Uterus (tissue), 4 donors: Measurements from ENCODE around the gene ME3. TPM values are rescaled to one million over a fixed set of nuclear protein-coding genes. Genes with fewer than 3 reads are reported as not detected.

ENCODE experiments used
- DNase-seq, 2 donors: peaks; one replicate each; pipeline ENCODE4 v3.0.0-alpha.2; 2019 to 2020
- H3K27ac ChIP-seq, 2 donors: fragments of 200-600 bp; sonication (generic); 1 replicate in 1 of 2; 2 replicates in 1 of 2; pipeline ENCODE4 v1.5.1; 2016 to 2018
- H3K27me3 ChIP-seq, 2 donors: fragments of 200-600 bp; sonication (generic); one replicate each; pipeline ENCODE4 v1.5.1; 2018 to 2019; ENCODE audit warnings: control low read depth in 1 of 2
- H3K36me3 ChIP-seq, 2 donors: fragments of 200-600 bp; sonication (generic); one replicate each; pipeline ENCODE4 v1.5.1; 2019; ENCODE audit warnings: control low read depth in 1 of 2
- H3K4me1 ChIP-seq, 2 donors: fragments of 200-600 bp; sonication (generic); one replicate each; pipeline ENCODE4 v1.5.1; 2018 to 2019; ENCODE audit warnings: control low read depth in 1 of 2
- H3K4me3 ChIP-seq, 2 donors: fragments of 200-600 bp; sonication (generic); 1 replicate in 1 of 2; 2 replicates in 1 of 2; pipeline ENCODE4 v1.5.1; 2018 to 2019; ENCODE audit warnings: mild to moderate bottlenecking in 1 of 2
- H3K9me3 ChIP-seq, 2 donors: fragments of 200-600 bp; sonication (generic); one replicate each; pipeline ENCODE4 v1.5.1; 2019; ENCODE audit warnings: control low read depth in 1 of 2
- POLR2A ChIP-seq, 2 donors: fragments of 450-650 bp; IDR thresholded peaks; one replicate each; pipeline ENCODE4 v1.6.1; 2016; ENCODE audit warnings: antibody characterized with exemption in 2 of 2, mild to moderate bottlenecking in 1 of 2, moderate library complexity in 1 of 2
- intact Hi-C: fragments of 100-400 bp; cut with DNase I; formaldehyde crosslinking; loops from one replicate; pipeline ENCODE4 v1.15.1; 2023; ENCODE audit warnings: low total_unique reads
- total RNA-seq, 4 donors: library from RNA; depleted of rRNA in 3 of 4; stranded (reverse); fragments of >200 nt in 3 of 4; gene quantifications; one replicate each; pipeline versions ENCODE4 v1.1.0 to v1.2.4, GENCODE V29; 2014 to 2023
- TF ChIP-seq, protein P1 (sequence below), 4 experiments: fragments of 200-600 bp in 2 of 4; fragments of 450-650 bp in 2 of 4; sonication (generic) in 2 of 4; IDR thresholded peaks; one replicate each; pipeline ENCODE4 v1.5.1; 2016 to 2019; ENCODE audit warnings: antibody characterized with exemption in 4 of 4, mild to moderate bottlenecking in 2 of 4, moderate library complexity in 1 of 4
- donor health status: DM: yes; HTN: yes; CAD: no.

ME3 gene
- total RNA-seq, 4 donors from 2014 or later = 44.3 to 169 (median 54.2) TPM

DNA sequence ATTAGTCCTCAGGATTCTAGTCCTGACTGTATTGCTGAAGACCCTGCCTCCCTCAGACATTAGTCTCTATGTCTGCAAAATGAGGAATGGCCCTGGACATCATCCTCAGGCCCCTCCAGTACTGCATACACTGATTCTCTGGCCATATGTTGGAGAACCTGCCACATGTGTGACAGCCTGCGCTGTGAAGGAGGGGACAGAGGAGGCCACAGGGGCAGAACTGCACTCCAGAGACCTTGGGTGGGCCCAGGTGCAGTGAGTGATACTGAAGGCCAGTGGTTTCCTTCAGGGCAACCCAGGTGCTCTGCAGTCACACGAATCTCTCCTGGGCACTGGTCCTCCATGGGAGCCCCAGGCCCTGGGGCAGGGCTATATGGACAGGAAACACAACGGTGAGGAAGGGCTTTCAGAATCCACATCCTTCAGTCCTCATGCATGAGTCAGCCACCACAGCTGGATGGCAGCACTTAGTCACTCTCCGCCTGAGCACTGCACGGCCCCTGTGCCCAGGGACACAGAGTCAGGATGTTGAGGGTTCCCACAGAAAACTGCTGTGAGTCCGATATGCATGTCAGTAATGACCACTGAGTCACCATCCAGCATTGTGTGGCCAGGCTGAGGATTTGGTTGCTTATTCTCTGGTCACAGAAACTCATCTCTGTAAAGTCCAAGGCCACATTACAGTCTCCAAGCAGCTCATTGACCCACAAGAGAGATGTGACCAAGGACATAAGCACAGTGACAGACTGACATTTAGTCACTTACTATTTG, 39.7 kb downstream of the ME3 start:
- Histone ChIP-seq H3K4me3 (no peak overlapping the region), H3K27ac (no peak overlapping the region), H3K9me3 (no peaks in the 10 kb centered on the region), H3K27me3 (no peaks in the 10 kb centered on the region), H3K36me3 (no peaks in the 10 kb centered on the region), H3K4me1 (peaks cover 0 to 9% of the 10 kb centered on the region in 2 donors)
- TF ChIP-seq, protein P1, sequence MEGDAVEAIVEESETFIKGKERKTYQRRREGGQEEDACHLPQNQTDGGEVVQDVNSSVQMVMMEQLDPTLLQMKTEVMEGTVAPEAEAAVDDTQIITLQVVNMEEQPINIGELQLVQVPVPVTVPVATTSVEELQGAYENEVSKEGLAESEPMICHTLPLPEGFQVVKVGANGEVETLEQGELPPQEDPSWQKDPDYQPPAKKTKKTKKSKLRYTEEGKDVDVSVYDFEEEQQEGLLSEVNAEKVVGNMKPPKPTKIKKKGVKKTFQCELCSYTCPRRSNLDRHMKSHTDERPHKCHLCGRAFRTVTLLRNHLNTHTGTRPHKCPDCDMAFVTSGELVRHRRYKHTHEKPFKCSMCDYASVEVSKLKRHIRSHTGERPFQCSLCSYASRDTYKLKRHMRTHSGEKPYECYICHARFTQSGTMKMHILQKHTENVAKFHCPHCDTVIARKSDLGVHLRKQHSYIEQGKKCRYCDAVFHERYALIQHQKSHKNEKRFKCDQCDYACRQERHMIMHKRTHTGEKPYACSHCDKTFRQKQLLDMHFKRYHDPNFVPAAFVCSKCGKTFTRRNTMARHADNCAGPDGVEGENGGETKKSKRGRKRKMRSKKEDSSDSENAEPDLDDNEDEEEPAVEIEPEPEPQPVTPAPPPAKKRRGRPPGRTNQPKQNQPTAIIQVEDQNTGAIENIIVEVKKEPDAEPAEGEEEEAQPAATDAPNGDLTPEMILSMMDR (IDR thresholded peaks at IDR 0.05) = peak in 1 of 4 experiments; percentile 18
- no peak for TF ChIP-seq POLR2A (IDR thresholded peaks at IDR 0.05)
- no peak for DNase-seq
- intact Hi-C loops = no loop called here

DNA sequence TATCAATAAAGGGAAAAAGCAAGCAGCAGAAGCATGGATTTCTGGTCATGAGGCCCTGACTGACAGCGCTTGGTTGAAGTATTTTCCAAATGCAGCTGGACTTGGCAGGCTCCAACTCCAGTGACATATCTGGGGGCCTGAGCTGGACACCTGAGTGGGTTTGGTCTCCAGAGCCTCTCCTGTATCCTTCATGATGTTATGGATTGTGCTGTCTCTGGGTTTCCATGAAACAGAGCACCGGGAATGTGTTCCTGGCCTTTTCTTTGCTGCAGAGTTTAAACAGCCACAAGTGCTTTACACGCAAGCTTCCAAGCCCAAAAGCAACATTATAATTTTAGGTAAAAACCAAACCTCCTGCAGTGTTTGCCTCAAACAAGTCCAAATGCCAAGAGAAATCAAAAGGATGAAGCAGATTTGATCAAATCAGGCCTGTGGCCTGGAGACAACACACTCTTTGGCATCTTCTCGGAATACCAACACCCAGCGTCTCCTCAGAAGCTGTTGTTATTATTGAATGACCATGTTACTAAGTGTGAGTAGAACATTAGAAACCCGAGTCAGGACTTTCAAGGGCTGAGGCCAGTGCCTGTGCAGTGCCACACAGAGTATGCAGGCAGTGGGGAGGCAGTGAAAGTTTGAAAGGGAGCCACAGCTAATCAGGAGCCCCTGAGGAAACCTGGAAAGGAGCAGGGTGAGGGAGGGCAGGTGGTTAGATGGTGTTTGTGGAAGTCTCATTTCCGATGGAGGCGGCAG, 42.0 kb downstream of the ME3 start:
- intact Hi-C loops = no loop called here
- H3K4me1 ChIP-seq = peaks cover 0 to 9% of the 10 kb centered on the region in 2 donors
- H3K27ac ChIP-seq = no peak overlapping the region
- no peaks in the 10 kb centered on the region for H3K27me3 ChIP-seq
- H3K9me3 ChIP-seq = no peaks in the 10 kb centered on the region
- H3K36me3 ChIP-seq = no peaks in the 10 kb centered on the region
- no peak overlapping the region for H3K4me3 ChIP-seq
- TF ChIP-seq, protein P1 (IDR thresholded peaks at IDR 0.05) = no peak
- TF ChIP-seq POLR2A (IDR thresholded peaks at IDR 0.05) = no peak
- DNase-seq = no peak

DNA sequence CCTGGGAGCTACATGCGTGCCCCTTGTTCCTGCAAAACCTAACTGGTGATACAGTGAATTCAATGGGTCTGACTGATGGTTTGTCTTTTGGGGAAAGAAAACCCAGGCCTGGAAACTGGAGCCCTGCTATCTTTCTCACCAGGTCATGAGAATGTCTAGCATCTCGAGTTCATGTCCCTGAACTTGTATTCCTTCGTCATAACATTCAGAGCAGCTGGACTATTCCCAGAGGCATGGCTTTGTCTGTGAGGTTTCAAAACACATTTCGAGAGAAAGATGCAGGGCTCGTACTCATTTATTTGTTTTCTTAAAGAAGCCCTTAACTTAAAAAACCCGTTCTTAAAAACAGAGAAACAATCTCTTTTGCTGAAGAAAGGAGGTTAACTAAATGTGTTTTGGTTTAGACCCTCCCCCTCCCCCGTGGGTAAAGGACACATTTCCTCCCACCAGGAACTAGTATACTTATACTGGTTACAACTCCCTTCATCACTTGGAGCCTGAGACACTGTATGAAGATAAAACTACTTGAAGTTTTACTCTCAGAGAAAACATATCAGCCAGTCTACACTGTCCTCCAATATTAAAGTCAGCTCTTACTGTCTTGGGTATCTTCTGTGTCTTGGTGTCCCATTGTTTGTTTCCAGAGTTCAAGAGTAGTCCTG, 43.2 kb downstream of the ME3 start:
- Histone ChIP-seq H3K9me3 (no peaks in the 10 kb centered on the region), H3K4me1 (peaks cover 0 to 9% of the 10 kb centered on the region in 2 donors), H3K27ac (peak overlapping the region; percentile 46 to 64), H3K4me3 (no peak overlapping the region), H3K36me3 (no peaks in the 10 kb centered on the region), H3K27me3 (no peaks in the 10 kb centered on the region)
- TF ChIP-seq POLR2A (IDR thresholded peaks at IDR 0.05) = no peak
- TF ChIP-seq, protein P1 (IDR thresholded peaks at IDR 0.05) = no peak
- intact Hi-C loops = no loop called here
- DNase-seq = peak in 1 of 2 donors; percentile 37

DNA sequence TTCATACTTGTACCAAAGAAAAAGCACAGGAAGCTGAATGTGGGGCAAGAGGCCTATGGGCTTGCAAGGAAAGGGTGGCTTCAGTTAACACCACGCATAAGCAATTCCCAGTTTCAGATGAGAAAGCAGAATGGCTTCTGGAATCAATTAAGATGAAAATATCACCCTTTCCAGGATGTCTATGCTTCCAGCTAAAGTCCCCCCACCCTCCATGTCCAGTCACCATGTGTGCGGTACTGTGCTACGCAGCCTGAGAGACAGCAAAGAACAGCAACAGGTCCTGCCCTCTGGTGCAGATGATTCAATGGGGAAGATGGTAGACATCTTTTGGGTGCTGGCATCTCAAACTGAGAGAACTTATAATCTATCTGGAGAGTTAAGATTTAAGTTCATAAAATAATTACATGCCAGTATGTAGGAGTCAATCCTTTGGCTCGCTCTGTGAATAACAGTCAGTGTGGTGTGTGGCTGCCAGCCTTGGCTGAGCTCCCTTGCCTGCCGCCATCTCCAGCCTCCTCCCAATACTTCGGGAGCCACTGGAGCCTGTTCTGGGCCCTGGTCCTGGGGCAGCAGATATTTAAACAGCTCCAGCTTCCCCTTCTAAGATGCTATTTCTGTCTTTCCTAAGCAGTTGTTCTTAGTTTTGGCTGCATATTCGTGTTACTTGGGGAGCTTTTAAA, 44.5 kb downstream of the ME3 start:
- H3K9me3 ChIP-seq = no peaks in the 10 kb centered on the region
- intact Hi-C loops = no loop called here
- TF ChIP-seq, protein P1 (IDR thresholded peaks at IDR 0.05) = no peak
- TF ChIP-seq POLR2A (IDR thresholded peaks at IDR 0.05) = no peak
- H3K36me3 ChIP-seq = no peaks in the 10 kb centered on the region
- H3K27me3 ChIP-seq = no peaks in the 10 kb centered on the region
- H3K4me1 ChIP-seq = peaks cover 0 to 9% of the 10 kb centered on the region in 2 donors
- H3K4me3 ChIP-seq = no peak overlapping the region
- no peak for DNase-seq
- peak overlapping the region; percentile 12 to 64 for H3K27ac ChIP-seq
